ENCODE measurements around the gene CSAD. TPM values are rescaled to one million over a fixed set of nuclear protein-coding genes. Genes with fewer than 3 reads are reported as not detected.

The CSAD gene
- total RNA-seq, 1 experiment from 2014 or later: 32.3 TPM

- TF ChIP-seq EZH2 (IDR thresholded peaks at IDR 0.05; ENCODE audit: borderline replicate concordance, low read depth, low read length, poor library complexity, severe bottlenecking) (no peak), CTCF (conservative IDR thresholded peaks at IDR 0.05; ENCODE audit: low read depth, low read length) (no peak)
- ChIA-PET CTCF (interaction anchor here (1.1 kb wide), 2 partner anchors 8 to 101 kb away, joined by 4 to 6 read pairs; partner anchors contain the start of gene AAAS), POLR2A (ENCODE audit: low non-redundant PET) (interaction anchor here (0.6 kb wide), 1 partner anchor 55 kb away, joined by 3 read pairs; no protein-coding TSS in a partner anchor)
- no peaks in the 10 kb centered on the region for H3K27me3 ChIP-seq (replicated peaks; ENCODE audit: insufficient read depth, low read depth, low read length, poor library complexity)
- no TSS peak for BruUV-seq (replicated peaks)
- intact Hi-C loops (cut with micrococcal nuclease; ENCODE audit: unreplicated experiment): loop anchor here (5.0 kb wide), 1 partner anchor 47 kb away; the partner anchor contains the start of gene ESPL1
- no peaks in the 10 kb centered on the region for H3K36me3 ChIP-seq (ENCODE audit: insufficient read depth, low read length, poor library complexity, severe bottlenecking)
- DNase-seq (ENCODE audit: low spot score): peak; percentile 88
- H3K27ac ChIP-seq (ENCODE audit: low read depth, low read length, poor library complexity, severe bottlenecking): peak overlapping the region; percentile 75
- no peaks in the 10 kb centered on the region for H3K9me3 ChIP-seq (ENCODE audit: low read depth, low read length, poor library complexity, severe bottlenecking)
- peak overlapping the region; percentile 64 for H3K4me3 ChIP-seq (ENCODE audit: low read depth, low read length, poor library complexity, severe bottlenecking)
- H3K4me1 ChIP-seq (ENCODE audit: insufficient read depth, low read length, poor library complexity, severe bottlenecking): peaks cover 64% of the 10 kb centered on the region
These were observed 39.4 kb upstream of the CSAD start for GRCh38 chr12:53219956-53220693.

- no peak for TF ChIP-seq EZH2 (IDR thresholded peaks at IDR 0.05; ENCODE audit: borderline replicate concordance, low read depth, low read length, poor library complexity, severe bottlenecking)
- no peak for TF ChIP-seq CTCF (conservative IDR thresholded peaks at IDR 0.05; ENCODE audit: low read depth, low read length)
- CTCF ChIA-PET: interaction anchor here (1.1 kb wide), 2 partner anchors 7 to 102 kb away, joined by 4 to 6 read pairs; partner anchors contain the start of gene AAAS
- Histone ChIP-seq H3K36me3 (ENCODE audit: insufficient read depth, low read length, poor library complexity, severe bottlenecking) (no peaks in the 10 kb centered on the region), H3K27ac (ENCODE audit: low read depth, low read length, poor library complexity, severe bottlenecking) (peak overlapping the region; percentile 49), H3K4me3 (ENCODE audit: low read depth, low read length, poor library complexity, severe bottlenecking) (peak overlapping the region; percentile 64), H3K27me3 (replicated peaks; ENCODE audit: insufficient read depth, low read depth, low read length, poor library complexity) (no peaks in the 10 kb centered on the region), H3K9me3 (ENCODE audit: low read depth, low read length, poor library complexity, severe bottlenecking) (no peaks in the 10 kb centered on the region), H3K4me1 (ENCODE audit: insufficient read depth, low read length, poor library complexity, severe bottlenecking) (peaks cover 57% of the 10 kb centered on the region)
- intact Hi-C loops (cut with micrococcal nuclease; ENCODE audit: unreplicated experiment): no loop called here
- DNase-seq (ENCODE audit: low spot score): peak; percentile 41
- POLR2A ChIA-PET (ENCODE audit: low non-redundant PET): no interaction called here
- no TSS peak for BruUV-seq (replicated peaks)
These were observed 38.7 kb upstream of the CSAD start for GRCh38 chr12:53219292-53219955.

- TF ChIP-seq EZH2 (IDR thresholded peaks at IDR 0.05; ENCODE audit: borderline replicate concordance, low read depth, low read length, poor library complexity, severe bottlenecking): no peak
- TF ChIP-seq CTCF (conservative IDR thresholded peaks at IDR 0.05; ENCODE audit: low read depth, low read length): no peak
- Histone ChIP-seq H3K27me3 (replicated peaks; ENCODE audit: insufficient read depth, low read depth, low read length, poor library complexity) (no peaks in the 10 kb centered on the region), H3K36me3 (ENCODE audit: insufficient read depth, low read length, poor library complexity, severe bottlenecking) (no peaks in the 10 kb centered on the region), H3K4me1 (ENCODE audit: insufficient read depth, low read length, poor library complexity, severe bottlenecking) (peaks cover 50% of the 10 kb centered on the region), H3K9me3 (ENCODE audit: low read depth, low read length, poor library complexity, severe bottlenecking) (no peaks in the 10 kb centered on the region), H3K27ac (ENCODE audit: low read depth, low read length, poor library complexity, severe bottlenecking) (peak overlapping the region; percentile 32), H3K4me3 (ENCODE audit: low read depth, low read length, poor library complexity, severe bottlenecking) (peak overlapping the region; percentile 64)
- BruUV-seq (replicated peaks): no TSS peak
- CTCF ChIA-PET: no interaction called here
- POLR2A ChIA-PET (ENCODE audit: low non-redundant PET): interaction anchor here (0.5 kb wide), 1 partner anchor 204 kb away, joined by 3 read pairs; no protein-coding TSS in a partner anchor
- intact Hi-C loops (cut with micrococcal nuclease; ENCODE audit: unreplicated experiment): no loop called here
- DNase-seq (ENCODE audit: low spot score): no peak
These were observed 38.0 kb upstream of the CSAD start for GRCh38 chr12:53218551-53219291.
